ENCODE measurements around the gene GATC.

Gene GATC

DNA sequence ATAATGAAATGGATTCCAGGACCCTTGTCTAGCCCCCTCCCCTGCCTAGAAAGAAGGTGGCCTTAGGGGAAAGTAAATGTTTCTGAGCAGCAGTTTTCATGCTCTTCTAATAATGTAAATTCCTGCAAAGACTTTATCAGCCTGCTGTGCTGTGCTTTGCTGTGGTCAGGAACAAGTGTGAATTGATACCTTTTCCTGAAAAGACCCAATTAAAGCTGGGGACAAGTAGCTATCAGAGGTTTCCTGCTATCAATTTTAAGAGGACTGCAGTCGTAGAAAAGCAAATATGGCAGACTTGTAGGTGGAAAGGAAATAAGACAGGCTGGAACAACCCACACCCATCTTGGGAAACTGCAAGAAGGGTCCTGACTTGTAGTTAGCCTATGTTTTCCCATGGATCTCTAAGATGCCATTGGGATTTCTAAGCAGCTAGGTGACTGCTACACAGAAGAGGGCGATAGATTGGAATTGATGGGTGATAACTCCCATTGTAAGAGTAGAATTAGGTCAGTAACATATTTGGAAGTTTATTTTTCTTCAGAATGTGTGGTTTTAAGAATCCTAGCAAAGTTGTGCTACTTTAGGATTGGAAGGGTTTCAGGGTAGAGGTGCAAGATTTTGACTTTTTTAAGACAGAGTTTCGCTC, 52.7 kb downstream of the GATC start:
- DNase-seq = no peak

DNA sequence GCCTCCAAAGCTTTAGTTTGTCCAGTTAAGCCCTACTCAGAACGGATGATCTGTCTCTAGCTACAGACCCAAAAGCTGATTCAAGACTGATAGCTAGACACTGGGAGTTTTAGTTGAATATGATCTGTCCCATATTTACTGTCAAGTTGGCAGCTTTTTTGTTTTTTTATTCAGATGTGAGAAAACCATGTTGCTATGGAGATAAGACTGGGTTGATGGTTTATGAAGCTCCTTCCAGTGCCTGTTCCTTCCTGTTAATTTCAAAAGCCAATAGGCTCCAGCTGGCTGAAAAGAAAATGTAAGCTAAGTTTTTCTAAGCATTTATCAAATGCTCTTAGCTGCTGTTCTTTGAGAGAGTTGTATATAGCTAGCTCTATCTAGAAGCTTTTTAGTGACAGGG, 54.3 kb downstream of the GATC start:
- peak; percentile 15 for DNase-seq

DNA sequence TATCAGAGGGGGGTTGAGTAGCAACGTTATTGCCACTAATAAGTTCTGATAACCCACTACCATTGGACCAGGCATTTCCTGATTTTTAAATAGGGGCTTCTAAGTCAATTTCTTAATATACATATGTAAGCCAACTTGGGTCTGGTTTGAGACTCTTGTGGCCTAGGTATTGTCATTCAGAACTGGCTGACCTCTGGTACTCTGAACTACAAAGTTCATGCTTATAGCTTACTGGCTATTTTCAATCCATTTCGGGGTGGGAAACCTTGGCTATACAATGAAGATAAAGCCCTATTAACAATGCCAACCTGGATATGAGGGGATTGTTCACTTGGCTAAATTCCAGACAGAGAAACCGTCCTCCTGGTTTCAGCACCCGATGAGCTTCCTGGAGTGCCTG, 58.3 kb downstream of the GATC start:
- no peak for DNase-seq

DNA sequence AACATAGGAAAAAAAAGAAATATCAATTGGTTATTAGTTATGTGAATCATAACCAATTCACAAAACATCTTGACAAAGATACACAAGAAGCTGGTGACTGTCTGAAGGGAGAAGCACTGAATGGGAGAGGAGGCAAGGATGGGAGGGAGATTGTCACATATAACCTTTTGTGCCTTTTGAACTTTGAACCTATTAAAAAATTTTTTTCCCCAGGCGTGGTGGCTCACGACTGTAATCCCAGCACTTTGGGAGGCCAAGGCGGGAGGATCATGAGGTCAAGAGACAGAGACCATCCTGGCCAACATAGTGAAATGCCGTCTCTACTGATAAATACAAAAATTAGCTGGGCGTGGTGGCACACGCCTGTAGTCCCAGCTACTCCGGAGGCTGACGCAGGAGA, 62.3 kb downstream of the GATC start:
- DNase-seq = no peak
